Cardiac fibroblast (primary cell): ENCODE results near the gene PALS1.

ENCODE experiments used
- DNase-seq, 2 donors: peaks; one replicate each; pipeline versions ENCODE4 v3.0.0 to v3.0.0-alpha.2; 2010; ENCODE audit warnings: low read depth in 2 of 2
- H3K4me3 ChIP-seq, 2 donors: replicated peaks in 1 of 2; 1 replicate in 1 of 2; 2 replicates in 1 of 2; pipeline ENCODE4 v1.5.1; 2011; ENCODE audit warnings: low read depth in 2 of 2, low read length in 2 of 2, mild to moderate bottlenecking in 2 of 2, moderate library complexity in 1 of 2
- TF ChIP-seq, protein P1 (sequence below): IDR thresholded peaks from one replicate; pipeline ENCODE4 v1.5.1; 2011; ENCODE audit warnings: low read depth, mild to moderate bottlenecking, low read length, inconsistent platforms

PALS1 gene

DNA sequence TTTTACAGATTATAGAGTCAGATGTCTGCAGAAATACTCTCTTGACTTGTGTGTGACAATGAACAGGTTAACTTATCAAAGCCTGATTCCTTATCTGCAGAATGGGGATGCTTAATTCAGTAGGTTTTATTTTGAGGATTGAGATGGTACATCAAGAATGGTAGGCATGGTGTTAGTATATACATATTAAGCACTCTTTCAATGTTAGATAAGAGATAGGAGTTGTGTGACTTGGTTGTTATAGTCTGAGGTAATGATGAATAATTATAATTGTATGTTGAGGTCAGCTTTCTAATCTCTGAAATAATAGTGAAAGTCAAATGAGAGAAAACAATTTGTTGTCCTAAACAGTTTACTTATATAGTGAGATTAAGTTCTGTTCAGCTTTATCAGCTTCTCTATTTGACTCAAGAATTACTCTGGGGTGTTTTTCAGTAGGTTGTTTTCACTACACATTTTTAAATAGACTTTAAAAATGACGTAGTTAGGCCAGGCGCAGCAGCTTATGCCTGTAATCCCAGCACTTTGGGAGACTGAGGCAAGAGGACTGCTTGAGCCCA, 11.9 kb downstream of the PALS1 start:
- H3K4me3 ChIP-seq, result no peak overlapping the region
- TF ChIP-seq, protein P1, sequence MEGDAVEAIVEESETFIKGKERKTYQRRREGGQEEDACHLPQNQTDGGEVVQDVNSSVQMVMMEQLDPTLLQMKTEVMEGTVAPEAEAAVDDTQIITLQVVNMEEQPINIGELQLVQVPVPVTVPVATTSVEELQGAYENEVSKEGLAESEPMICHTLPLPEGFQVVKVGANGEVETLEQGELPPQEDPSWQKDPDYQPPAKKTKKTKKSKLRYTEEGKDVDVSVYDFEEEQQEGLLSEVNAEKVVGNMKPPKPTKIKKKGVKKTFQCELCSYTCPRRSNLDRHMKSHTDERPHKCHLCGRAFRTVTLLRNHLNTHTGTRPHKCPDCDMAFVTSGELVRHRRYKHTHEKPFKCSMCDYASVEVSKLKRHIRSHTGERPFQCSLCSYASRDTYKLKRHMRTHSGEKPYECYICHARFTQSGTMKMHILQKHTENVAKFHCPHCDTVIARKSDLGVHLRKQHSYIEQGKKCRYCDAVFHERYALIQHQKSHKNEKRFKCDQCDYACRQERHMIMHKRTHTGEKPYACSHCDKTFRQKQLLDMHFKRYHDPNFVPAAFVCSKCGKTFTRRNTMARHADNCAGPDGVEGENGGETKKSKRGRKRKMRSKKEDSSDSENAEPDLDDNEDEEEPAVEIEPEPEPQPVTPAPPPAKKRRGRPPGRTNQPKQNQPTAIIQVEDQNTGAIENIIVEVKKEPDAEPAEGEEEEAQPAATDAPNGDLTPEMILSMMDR, result no peak
- no peak for DNase-seq

DNA sequence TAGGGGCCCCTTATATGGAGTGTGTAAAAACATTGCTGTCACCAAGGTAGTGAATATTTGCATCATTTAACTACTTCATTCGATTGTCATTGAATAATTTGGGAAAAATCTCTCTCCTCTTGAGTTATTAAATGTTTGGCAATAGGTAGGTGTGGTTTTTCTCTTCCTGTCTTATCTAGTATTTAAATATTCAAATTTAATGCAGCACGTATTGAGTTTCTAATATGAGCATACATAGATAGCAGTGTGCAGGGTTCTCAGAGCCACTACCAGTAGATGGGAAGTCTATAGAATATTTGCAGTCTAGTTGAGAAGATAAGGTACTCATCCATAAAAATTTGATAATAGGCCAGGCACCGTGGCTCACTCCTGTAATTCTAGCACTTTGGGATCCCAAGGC, 16.7 kb downstream of the PALS1 start:
- DNase-seq, result no peak
- H3K4me3 ChIP-seq, result no peak overlapping the region
- TF ChIP-seq, protein P1, result no peak

DNA sequence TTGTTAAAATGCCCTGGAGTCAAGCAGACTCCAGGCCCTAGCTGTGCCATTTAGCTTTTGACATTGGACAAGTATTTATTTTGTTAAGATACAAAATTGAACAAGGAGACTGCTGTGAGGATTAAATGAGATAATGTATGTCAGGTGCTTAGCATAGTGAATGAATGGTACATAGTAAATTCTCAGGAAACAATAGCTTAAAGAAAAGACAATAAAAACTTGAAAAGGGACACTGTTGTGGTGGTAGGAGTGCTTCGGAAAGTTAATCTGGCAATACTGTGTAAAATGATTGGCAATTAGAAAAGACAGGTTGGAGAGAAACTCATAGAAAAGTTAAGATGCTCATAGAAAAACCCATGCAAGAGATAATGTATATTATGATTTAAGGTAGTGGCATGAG, 19.7 kb downstream of the PALS1 start:
- no peak for DNase-seq
- TF ChIP-seq, protein P1, result no peak
- H3K4me3 ChIP-seq, result no peak overlapping the region

DNA sequence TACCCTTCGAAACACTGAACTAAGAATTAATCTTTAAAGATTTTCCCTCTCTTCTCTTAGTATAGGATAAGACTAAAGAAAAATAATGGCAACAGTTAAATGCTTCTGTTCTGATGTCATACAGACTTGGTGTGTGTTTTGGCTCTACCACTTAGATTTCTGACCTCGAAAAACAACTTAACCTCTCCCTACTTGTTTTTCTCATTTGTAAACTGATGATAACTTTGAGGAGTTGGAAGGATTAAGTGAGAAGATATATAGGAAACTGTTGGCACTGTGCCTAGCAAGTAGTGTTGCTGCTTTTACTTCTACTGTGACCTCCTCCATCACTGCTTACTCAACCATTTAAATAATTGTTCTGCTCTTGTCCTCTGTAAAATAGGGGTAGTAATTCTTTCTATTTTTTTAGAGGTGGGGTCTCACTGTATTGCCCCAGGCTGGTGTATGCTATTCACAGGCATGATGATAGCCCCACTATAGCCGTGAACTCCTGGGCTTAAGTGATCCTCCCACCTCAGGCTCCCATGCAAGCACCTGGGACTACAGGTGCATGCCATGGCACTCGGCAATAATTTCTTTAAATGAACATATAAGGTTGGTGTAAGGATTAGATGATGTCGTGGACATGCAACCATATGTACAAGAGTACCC, 22.4 kb downstream of the PALS1 start:
- TF ChIP-seq, protein P1, result no peak
- no peak overlapping the region for H3K4me3 ChIP-seq
- peak; percentile 73 to 88 for DNase-seq

DNA sequence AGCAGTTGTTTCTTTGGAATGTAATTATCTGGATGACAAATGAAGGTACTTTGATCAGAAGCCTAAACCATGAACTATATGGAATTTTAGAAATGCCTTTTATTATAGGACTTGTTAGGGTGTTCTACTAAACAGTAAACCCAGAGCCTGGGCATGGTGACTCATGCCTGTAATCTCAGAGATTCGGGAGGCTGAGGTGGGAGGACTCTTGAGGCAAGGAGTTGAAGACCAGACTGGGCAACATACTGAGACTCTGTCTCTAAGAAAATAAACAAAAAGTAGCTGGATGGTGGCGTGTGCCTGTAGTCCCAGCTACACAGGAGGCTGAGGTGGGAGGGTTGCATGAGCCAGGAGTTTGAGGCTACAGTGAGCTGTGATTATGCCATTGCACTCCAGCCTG, 23.9 kb downstream of the PALS1 start:
- peak in 1 of 2 donors; percentile 54 for DNase-seq
- TF ChIP-seq, protein P1, result no peak

DNA sequence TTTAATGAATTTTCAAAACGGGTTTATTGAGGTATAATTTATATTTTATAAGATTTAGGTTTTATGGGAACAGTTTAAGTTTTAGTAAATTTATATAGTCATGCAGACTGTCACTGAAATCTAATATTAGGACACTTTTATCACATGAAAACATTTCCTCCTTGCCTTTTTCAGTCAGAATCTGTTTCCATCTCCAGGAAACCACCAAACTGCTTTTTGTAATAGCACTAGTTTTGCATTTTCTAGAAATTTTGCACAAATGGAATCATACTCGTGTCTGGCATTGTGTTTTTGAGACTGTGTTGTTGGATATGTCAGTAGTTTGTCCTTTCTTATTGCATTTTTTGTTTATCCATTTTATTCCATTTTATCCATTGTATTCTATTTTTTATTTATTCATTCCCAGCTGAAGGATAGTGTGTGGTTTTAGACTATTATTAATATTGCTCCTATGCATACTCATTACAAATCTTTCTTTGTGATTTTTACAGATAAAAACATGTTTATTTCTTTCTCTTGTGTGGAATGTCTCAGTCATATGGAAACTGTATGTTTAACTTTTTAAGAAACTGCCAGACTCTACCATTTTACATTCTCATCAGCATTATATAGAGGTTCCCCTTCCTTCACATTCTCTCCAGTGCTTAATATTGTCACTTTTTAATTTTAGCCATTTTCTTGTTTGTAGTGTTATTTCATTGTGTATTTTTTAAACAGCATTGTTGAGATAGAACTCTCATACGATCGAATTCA, 26.5 kb downstream of the PALS1 start:
- DNase-seq, result no peak
- TF ChIP-seq, protein P1, result no peak
- H3K4me3 ChIP-seq, result no peak overlapping the region

More for the DNA sequence above, 23.9 kb downstream of the PALS1 start:
- no peak overlapping the region for H3K4me3 ChIP-seq
